ENCODE measurements around the gene DNASE1L1. TPM values are rescaled to one million over a fixed set of nuclear protein-coding genes. Genes with fewer than 3 reads are reported as not detected.

DNASE1L1 gene
- total and polyA plus RNA-seq, 2 of the 13 experiments (the other 11 are each of a cell fraction or from before 2014, with no cell fraction given), result 4.7 to 12.3 TPM

- TF ChIP-seq PAXIP1 (CRISPR knock-in tag; conservative IDR thresholded peaks at IDR 0.05) (no peak), ZNF3 (CRISPR knock-in tag; IDR thresholded peaks at IDR 0.05) (no peak), ZBTB7B (CRISPR knock-in tag; IDR thresholded peaks at IDR 0.05) (0 out of 2 replicates have a peak, but pooled peaks have one; percentile 33), ARNTL (CRISPR knock-in tag; IDR thresholded peaks at IDR 0.05) (no peak), HNRNPL (IDR thresholded peaks at IDR 0.05; ENCODE audit: low read depth, low read length) (0 out of 2 replicates have a peak, but pooled peaks have one; percentile 53)
These were observed at the start of gene DNASE1L1 (continued) for GRCh38 chrX:154409222-154409871.

- no peaks in the 10 kb centered on the region for H3K27me3 ChIP-seq (ENCODE audit: control insufficient read depth in 1 of 2, insufficient read depth in 2 of 2, low read length in 2 of 2)
- H3K9me3 ChIP-seq (ENCODE audit: low read length), result no peaks in the 10 kb centered on the region
- WGBS (ENCODE audit: low lambda C conversion rate), result no CpG with 5 or more reads among the region's 88 CpGs
- H3K36me3 ChIP-seq (replicated peaks in 1 of 2; ENCODE audit: control insufficient read depth in 1 of 2, insufficient read depth in 2 of 2, low read length in 2 of 2), result peaks cover 0 to 4% of the 10 kb centered on the region in 2 experiments; a peak in 3 of 5 replicates
- H2AFZ ChIP-seq (ENCODE audit: low read length), result no peak within 1 kb of the TSS
- H3K9ac ChIP-seq (ENCODE audit: insufficient read depth, low read depth, low read length), result peak within 1 kb of the TSS; percentile 74
- H3K4me1 ChIP-seq (ENCODE audit: insufficient read depth, low read length), result 0 out of 2 replicates have a peak, but pooled peaks cover 4% of the 10 kb centered on the region
- in situ Hi-C loops (cut with HindIII; ENCODE audit: extremely low pct_ligation_motif_present, low pct_unique_long_range_greater_than_20kb), result no loop called here
- FAIRE-seq (no peak), ATAC-seq (peak; percentile 63), DNase-seq (ENCODE audit: low spot score) (no peak)
- peak within 1 kb of the TSS; percentile 60 to 87 (median 79) for H3K4me3 ChIP-seq (replicated peaks in 1 of 3; ENCODE audit: insufficient read depth in 1 of 3, low read depth in 2 of 3, low read length in 3 of 3)
- H4K20me1 ChIP-seq (ENCODE audit: insufficient read depth, low read length), result no peaks in the 10 kb centered on the region
- H3K4me2 ChIP-seq (ENCODE audit: low read depth, low read length), result peak within 1 kb of the TSS; percentile 73
- peaks cover 9% of the 10 kb centered on the region for H3K79me2 ChIP-seq (ENCODE audit: insufficient read depth, low read length)
- CTCF ChIA-PET (ENCODE audit: low intra/inter-chr PET ratio, low total read pairs), result no interaction called here
- POLR2A ChIA-PET, result interaction anchor here (0.7 to 1.6 kb wide), 8 partner anchors 20 to 69 kb away, joined by 3 to 6 read pairs (median 4); partner anchors contain the start of genes ATP6AP1, LAGE3, RPL10 and SLC10A3
- BruUV-seq (replicated peaks), result TSS peak; percentile 78
- intact Hi-C loops (cut with micrococcal nuclease; ENCODE audit: unreplicated experiment), result no loop called here
- H3K27ac ChIP-seq (ENCODE audit: extremely low read length, insufficient read depth, low read length), result no peak within 1 kb of the TSS
- TF ChIP-seq EZH2 (conservative IDR thresholded peaks at IDR 0.05; ENCODE audit: low read depth, low read length), result no peak
- no peak for TF ChIP-seq ZNF709 (CRISPR knock-in tag; IDR thresholded peaks at IDR 0.05)
- peak; percentile 8; the same call in 1 of the 2 replicates for TF ChIP-seq SAP130 (CRISPR knock-in tag; IDR thresholded peaks at IDR 0.05; ENCODE audit: low read depth)
- peak; percentile 24; the same call in 1 of the 2 replicates for TF ChIP-seq SIN3A (IDR thresholded peaks at IDR 0.05; ENCODE audit: borderline replicate concordance, low read depth, low read length)
- TF ChIP-seq ZNF34 (CRISPR knock-in tag; IDR thresholded peaks at IDR 0.05; ENCODE audit: borderline replicate concordance), result no peak
- no peak for TF ChIP-seq DBP (CRISPR knock-in tag; IDR thresholded peaks at IDR 0.05; ENCODE audit: not compliant biosample characterization)
- TF ChIP-seq ZNF263 (CRISPR knock-in tag; IDR thresholded peaks at IDR 0.05), result no peak
- TF ChIP-seq POLR2A (IDR thresholded peaks at IDR 0.05; ENCODE audit: insufficient read depth in 1 of 2, low read depth in 2 of 2, low read length in 2 of 2), result peak in 1 of 2 experiments; percentile 13; a peak in 1 of 4 replicates
- TF ChIP-seq PHF8 (CRISPR knock-in tag; IDR thresholded peaks at IDR 0.05), result peak; percentile 31; the same call in 1 of the 2 replicates
- no peak for TF ChIP-seq ZNF501 (CRISPR knock-in tag; IDR thresholded peaks at IDR 0.05)
- TF ChIP-seq ZNF614 (CRISPR knock-in tag; IDR thresholded peaks at IDR 0.05; ENCODE audit: borderline replicate concordance), result no peak
- no peak for TF ChIP-seq FOXM1 (CRISPR knock-in tag; IDR thresholded peaks at IDR 0.05)
- TF ChIP-seq KDM5B (CRISPR knock-in tag; IDR thresholded peaks at IDR 0.05; ENCODE audit: borderline replicate concordance), result peak; percentile 41; the same call in 1 of the 2 replicates
- no peak for TF ChIP-seq CCDC6 (CRISPR knock-in tag; IDR thresholded peaks at IDR 0.05)
These were observed 49.3 kb upstream of the DNASE1L1 start, which contains the start of gene PLXNA3 for GRCh38 chrX:154458116-154458953. PLXNA3 (plus strand) TSS chrX:154458281; CDS start chrX:154460184, 1,903 bp downstream.

Measured in HepG2 (cell line).